H9 (cell line): Measurements from ENCODE around the gene PACSIN3. TPM values are rescaled to one million over a fixed set of nuclear protein-coding genes. Genes with fewer than 3 reads are reported as not detected.
A peak's percentile ranks its signal among the peaks of the same experiment; 100 is the strongest.

ENCODE experiments used
- DNase-seq: peaks from one replicate; pipeline ENCODE4 v3.0.0-alpha.2; 2017
- H2AFZ ChIP-seq: one replicate; pipeline ENCODE4 v1.6.1; 2013; ENCODE audit warnings: mild to moderate bottlenecking, low read length, control low read depth, moderate library complexity
- H2AK5ac ChIP-seq: 2 replicates; pipeline ENCODE4 v1.6.1; 2013; ENCODE audit warnings: low read length, control low read depth, mixed read lengths; ENCODE audit not compliant: insufficient read length
- H2BK120ac ChIP-seq: one replicate; pipeline ENCODE4 v1.6.1; 2013; ENCODE audit warnings: low read depth, mild to moderate bottlenecking, low read length, control low read depth, inconsistent platforms; ENCODE audit not compliant: poor library complexity, severe bottlenecking
- H2BK12ac ChIP-seq: 2 replicates; pipeline ENCODE4 v1.6.1; 2013; ENCODE audit warnings: low read length, control low read depth, mixed read lengths, low read depth; ENCODE audit not compliant: insufficient read length
- H2BK15ac ChIP-seq: 2 replicates; pipeline ENCODE4 v1.6.1; 2013; ENCODE audit warnings: low read depth, low read length, control low read depth
- H2BK20ac ChIP-seq: one replicate; pipeline ENCODE4 v1.6.1; 2013; ENCODE audit warnings: low read depth, mild to moderate bottlenecking, low read length, control low read depth, inconsistent platforms; ENCODE audit not compliant: poor library complexity, severe bottlenecking
- H2BK5ac ChIP-seq: 2 replicates; pipeline ENCODE4 v1.6.1; 2013; ENCODE audit warnings: low read length, control low read depth, mixed read lengths; ENCODE audit not compliant: insufficient read length
- H3K14ac ChIP-seq: 2 replicates; pipeline ENCODE4 v1.6.1; 2013; ENCODE audit warnings: low read length, control low read depth; ENCODE audit not compliant: insufficient read depth
- H3K18ac ChIP-seq: 2 replicates; pipeline ENCODE4 v1.6.1; 2013; ENCODE audit warnings: low read depth, mild to moderate bottlenecking, mixed read lengths, low read length, control low read depth; ENCODE audit not compliant: insufficient read length
- H3K23ac ChIP-seq: 2 replicates; pipeline ENCODE4 v1.6.1; 2013; ENCODE audit warnings: low read length, control low read depth, mixed read lengths, low read depth; ENCODE audit not compliant: insufficient read length
- H3K23me2 ChIP-seq: 2 replicates; pipeline ENCODE4 v1.6.1; 2013; ENCODE audit warnings: low read depth, mild to moderate bottlenecking, mixed read lengths, low read length, control low read depth; ENCODE audit not compliant: insufficient read length, poor library complexity, severe bottlenecking
- H3K27ac ChIP-seq: 2 replicates; pipeline ENCODE4 v1.5.1; 2013; ENCODE audit warnings: low read length, control low read depth, mixed read lengths, low read depth; ENCODE audit not compliant: insufficient read length
- H3K27me3 ChIP-seq: 2 replicates; pipeline ENCODE4 v1.6.1; 2013; ENCODE audit warnings: low read length, control low read depth, inconsistent platforms; ENCODE audit not compliant: insufficient read depth
- H3K4ac ChIP-seq: 2 replicates; pipeline ENCODE4 v1.6.1; 2013; ENCODE audit warnings: low read depth, mild to moderate bottlenecking, control low read depth, inconsistent platforms, low read length, moderate library complexity
- H3K4me1 ChIP-seq: 2 replicates; pipeline ENCODE4 v1.6.1; 2013; ENCODE audit warnings: low read length, control low read depth, inconsistent platforms; ENCODE audit not compliant: insufficient read depth
- H3K4me2 ChIP-seq: 2 replicates; pipeline ENCODE4 v1.6.1; 2013; ENCODE audit warnings: low read length, control low read depth, mixed read lengths; ENCODE audit not compliant: insufficient read length, insufficient read depth
- H3K56ac ChIP-seq: 2 replicates; pipeline ENCODE4 v1.6.1; 2013; ENCODE audit warnings: low read depth, mild to moderate bottlenecking, mixed read lengths, low read length, control low read depth; ENCODE audit not compliant: insufficient read length
- H3K79me1 ChIP-seq: 2 replicates; pipeline ENCODE4 v1.6.1; 2013; ENCODE audit warnings: low read depth, mild to moderate bottlenecking, moderate library complexity, low read length, control low read depth, inconsistent platforms; ENCODE audit not compliant: insufficient read depth, poor library complexity, severe bottlenecking
- H3K79me2 ChIP-seq: 2 replicates; pipeline ENCODE4 v1.6.1; 2013; ENCODE audit warnings: low read length, control low read depth, inconsistent platforms; ENCODE audit not compliant: insufficient read depth
- H3K9ac ChIP-seq: 2 replicates; pipeline ENCODE4 v1.6.1; 2013; ENCODE audit warnings: low read length, control low read depth, mixed read lengths; ENCODE audit not compliant: insufficient read length; ENCODE audit errors: extremely low read depth
- H3K9me3 ChIP-seq: one replicate; pipeline ENCODE4 v1.6.1; 2013; ENCODE audit warnings: low read depth, low read length, inconsistent platforms; ENCODE audit not compliant: control insufficient read depth
- H3T11ph ChIP-seq: one replicate; pipeline ENCODE4 v1.6.1; 2013; ENCODE audit warnings: mild to moderate bottlenecking, low read length, control low read depth, inconsistent platforms
- H4K20me1 ChIP-seq: one replicate; pipeline ENCODE4 v1.6.1; 2013; ENCODE audit not compliant: control insufficient read depth, insufficient read length, insufficient read depth
- H4K5ac ChIP-seq: 2 replicates; pipeline ENCODE4 v1.6.1; 2013; ENCODE audit warnings: low read depth, mild to moderate bottlenecking, mixed read lengths, low read length, control low read depth; ENCODE audit not compliant: insufficient read length
- H4K8ac ChIP-seq: replicated peaks from 2 replicates; pipeline ENCODE4 v1.6.1; 2013; ENCODE audit warnings: low read length, control low read depth, mixed read lengths, low read depth; ENCODE audit not compliant: insufficient read length
- H4K91ac ChIP-seq: 2 replicates; pipeline ENCODE4 v1.6.1; 2013; ENCODE audit warnings: low read depth, mild to moderate bottlenecking, moderate library complexity, mixed read lengths, low read length, control low read depth; ENCODE audit not compliant: insufficient read length
- H3K27ac Mint-ChIP-seq, 3 experiments: 2 replicates in 2 of 3; 3 replicates in 1 of 3; pipeline ENCODE4 v1.8.0; 2020 to 2021; ENCODE audit warnings: mixed read lengths in 3 of 3, mild to moderate bottlenecking in 1 of 3, moderate library complexity in 1 of 3
- H3K27me3 Mint-ChIP-seq: 2 replicates; pipeline ENCODE4 v1.8.0; 2021; ENCODE audit warnings: low read depth, mild to moderate bottlenecking, moderate library complexity, mixed read lengths
- H3K36me3 Mint-ChIP-seq, 3 experiments: 2 replicates in 2 of 3; 3 replicates in 1 of 3; pipeline ENCODE4 v1.8.0; 2020 to 2021; ENCODE audit warnings: low read depth in 3 of 3, mixed read lengths in 3 of 3; ENCODE audit not compliant: insufficient read depth in 1 of 3
- H3K4me1 Mint-ChIP-seq, 2 experiments: 2 replicates each; pipeline ENCODE4 v1.8.0; 2020; ENCODE audit warnings: mixed read lengths in 2 of 2
- H3K4me3 Mint-ChIP-seq, 2 experiments: 2 replicates in 1 of 2; 3 replicates in 1 of 2; pipeline ENCODE4 v1.8.0; 2020 to 2021; ENCODE audit warnings: mild to moderate bottlenecking in 2 of 2, mixed read lengths in 2 of 2, moderate library complexity in 1 of 2
- H3K9me3 Mint-ChIP-seq, 2 experiments: 2 replicates in 1 of 2; 3 replicates in 1 of 2; pipeline ENCODE4 v1.8.0; 2020; ENCODE audit warnings: mild to moderate bottlenecking in 2 of 2, mixed read lengths in 2 of 2, moderate library complexity in 1 of 2
- CTCF ChIP-seq: fragments of 200-600 bp; sonication (generic); conservative IDR thresholded peaks from 3 replicates; pipeline ENCODE4 v1.8.0; 2021; ENCODE audit warnings: antibody characterized with exemption, mild to moderate bottlenecking
- WGBS: extraction: QIAGEN DNeasy Blood & Tissue Kit; methylation state at CpG from one replicate; pipeline ENCODE4 v1.1.7; 2013; ENCODE audit warnings: missing lambda C conversion rate, low lambda C conversion rate, mixed read lengths; ENCODE audit not compliant: insufficient read length; ENCODE audit errors: extremely low coverage; 5-methylcytosine and 5-hydroxymethylcytosine counted together
- microRNA-seq: library from miRNA; unstranded; fragments of <30 nt; microRNA quantifications from one replicate; pipeline ENCODE4, GENCODE V29; 2020; ENCODE audit warnings: borderline microRNAs expressed
- total RNA-seq: library from RNA; stranded (reverse); gene quantifications from 2 replicates; pipeline ENCODE4 v1.2.1, GENCODE V29; 2021

Gene PACSIN3
- total RNA-seq, 1 experiment from 2014 or later = 63.0 TPM

DNA sequence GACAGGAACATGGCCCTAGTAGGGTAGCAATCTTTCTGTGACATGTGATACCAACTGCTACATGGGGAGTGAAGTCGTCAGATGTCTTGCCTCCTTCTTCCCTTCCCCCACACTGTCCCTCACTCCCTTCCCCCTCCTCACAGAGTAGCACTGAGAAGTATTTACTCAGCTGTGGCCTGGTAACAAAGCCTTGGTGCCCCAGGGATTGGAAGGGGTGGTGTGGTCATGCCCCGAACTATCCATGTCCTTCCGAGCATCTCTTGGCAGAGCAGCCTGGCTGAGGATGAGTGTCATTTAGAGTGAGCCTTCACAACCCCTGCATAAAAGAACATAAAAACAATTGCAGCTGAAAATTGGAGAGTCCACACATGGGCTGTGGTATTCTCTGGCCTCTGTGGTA is 55.7 kb downstream of the PACSIN3 start:
- Histone ChIP-seq H3K56ac (no peak overlapping the region), H3K27me3 (no peaks in the 10 kb centered on the region), H3K4me2 (peak overlapping the region; percentile 11), H3K18ac (no peak overlapping the region), H3K23ac (no peak overlapping the region), H3K79me2 (no peaks in the 10 kb centered on the region), H3K9ac (no peak overlapping the region), H3K9me3 (no peaks in the 10 kb centered on the region), H2BK12ac (no peak overlapping the region), H4K20me1 (no peaks in the 10 kb centered on the region), H3K14ac (no peak overlapping the region; the same call in 1 of the 2 replicates), H4K8ac (no peak overlapping the region), H3K79me1 (no peaks in the 10 kb centered on the region), H3T11ph (no peak overlapping the region), H2AFZ (no peak overlapping the region), H3K4ac (no peak overlapping the region), H3K27ac (no peak overlapping the region), H3K4me1 (peaks cover 12% of the 10 kb centered on the region; the same call in 1 of the 2 replicates), H2BK120ac (no peak overlapping the region), H4K91ac (no peak overlapping the region), H3K23me2 (no peaks in the 10 kb centered on the region), H2BK15ac (no peak overlapping the region), H2AK5ac (no peak overlapping the region), H2BK20ac (no peak overlapping the region), H4K5ac (no peak overlapping the region), H2BK5ac (no peak overlapping the region)
- Mint-ChIP-seq H3K9me3 (no peaks in the 10 kb centered on the region), H3K27me3 (no peaks in the 10 kb centered on the region), H3K4me1 (peaks cover 22 to 31% of the 10 kb centered on the region in 2 experiments), H3K4me3 (peak overlapping the region in 1 of 2 experiments; percentile 18; a peak in 1 of 5 replicates), H3K27ac (peak overlapping the region in 2 of 3 experiments; percentile 13 to 51; a peak in 3 of 7 replicates), H3K36me3 (no peaks in the 10 kb centered on the region; a peak in 1 of 7 replicates)
- no peak for TF ChIP-seq CTCF
- DNase-seq = peak; percentile 54
- WGBS = no CpG with 5 or more reads among the region's 3 CpGs

Small RNA genes within 50 kb of the gene (microRNA-seq; reads per million reads assigned to microRNA genes)
- not detected for gene MIR6745

Other genes starting within 250 kb of the PACSIN3 start
- gene CSTPP1, start 249.7 kb downstream of the PACSIN3 start, total RNA-seq = 19.6 and 21.2 TPM in 2 replicates
- 65.1 and 72.3 TPM in 2 replicates for gene ARFGAP2, start 9.6 kb downstream of the PACSIN3 start, total RNA-seq
- 65.0 and 67.0 TPM in 2 replicates for gene DDB2, start 28.5 kb upstream of the PACSIN3 start, total RNA-seq
- gene ACP2, start 62.4 kb upstream of the PACSIN3 start, total RNA-seq = 29.3 and 29.5 TPM in 2 replicates
- gene NR1H3, start 71.6 kb upstream of the PACSIN3 start, total RNA-seq = 25.2 and 26.3 TPM in 2 replicates
- gene MADD, start 83.7 kb upstream of the PACSIN3 start, total RNA-seq = 36.9 and 41.0 TPM in 2 replicates
- not detected in 2 replicates for gene MYBPC3, start 166.3 kb upstream of the PACSIN3 start, total RNA-seq
- not detected in 2 replicates for gene SPI1, start 192.1 kb upstream of the PACSIN3 start, total RNA-seq
- 25.8 and 29.2 TPM in 2 replicates for gene SLC39A13, start 222.2 kb upstream of the PACSIN3 start, total RNA-seq
- gene PSMC3, start 240.0 kb upstream of the PACSIN3 start, total RNA-seq = 179 TPM in 2 replicates